Astrocyte (in vitro differentiated cells and primary cell): Measurements from ENCODE around the gene PACS2. TPM values are rescaled to one million over a fixed set of nuclear protein-coding genes. Genes with fewer than 3 reads are reported as not detected.

Experiments used
- DNase-seq: peaks from one replicate; pipeline ENCODE4 v3.0.0-alpha.2; 2010; ENCODE audit warnings: low read depth
- FAIRE-seq: peaks from 2 replicates; lab custom pipeline; 2011; peaks lifted over from hg19 to GRCh38; lab: Jason Lieb, UNC
- H2AFZ ChIP-seq: 2 replicates; pipeline ENCODE4 v1.6.0; 2012; ENCODE audit warnings: low read depth, low read length, inconsistent platforms
- H3K27ac ChIP-seq: 2 replicates; pipeline ENCODE4 v1.5.1; 2011; ENCODE audit warnings: low read depth, low read length, inconsistent platforms
- H3K27me3 ChIP-seq: 2 replicates; pipeline ENCODE4 v1.6.0; 2011; ENCODE audit warnings: low read length, inconsistent platforms; ENCODE audit not compliant: insufficient read depth
- H3K36me3 ChIP-seq: 2 replicates; pipeline ENCODE4 v1.5.1; 2011; ENCODE audit warnings: low read length, inconsistent platforms; ENCODE audit not compliant: insufficient read depth
- H3K4me1 ChIP-seq: 2 replicates; pipeline ENCODE4 v1.5.1; 2011; ENCODE audit warnings: low read length, inconsistent platforms; ENCODE audit not compliant: insufficient read depth
- H3K4me2 ChIP-seq: 2 replicates; pipeline ENCODE4 v1.6.0; 2012; ENCODE audit warnings: low read length, inconsistent platforms
- H3K4me3 ChIP-seq: 2 replicates; pipeline ENCODE4 v1.5.1; 2011; ENCODE audit warnings: low read depth, mild to moderate bottlenecking, low read length, inconsistent platforms; ENCODE audit not compliant: insufficient read depth
- H3K79me2 ChIP-seq: 2 replicates; pipeline ENCODE4 v1.6.0; 2012; ENCODE audit warnings: mild to moderate bottlenecking, low read length, inconsistent platforms; ENCODE audit not compliant: insufficient read depth
- H3K9ac ChIP-seq: 2 replicates; pipeline ENCODE4 v1.6.0; 2012; ENCODE audit warnings: mild to moderate bottlenecking, low read length, inconsistent platforms
- H3K9me3 ChIP-seq: 2 replicates; pipeline ENCODE4 v1.5.1; 2012; ENCODE audit warnings: low read depth, mild to moderate bottlenecking, low read length, inconsistent platforms; ENCODE audit not compliant: insufficient read depth
- H4K20me1 ChIP-seq: 2 replicates; pipeline ENCODE4 v1.6.0; 2012; ENCODE audit warnings: low read length, inconsistent platforms; ENCODE audit not compliant: insufficient read depth
- H3K27ac Mint-ChIP-seq: one replicate; pipeline ENCODE4 v1.8.0; 2021; ENCODE audit warnings: mild to moderate bottlenecking, mixed read lengths; ENCODE audit not compliant: unreplicated experiment
- H3K27me3 Mint-ChIP-seq: one replicate; pipeline ENCODE4 v1.8.0; 2021; ENCODE audit warnings: low read depth, mixed read lengths; ENCODE audit not compliant: unreplicated experiment
- H3K36me3 Mint-ChIP-seq: one replicate; pipeline ENCODE4 v1.8.0; 2021; ENCODE audit warnings: low read depth, mixed read lengths; ENCODE audit not compliant: unreplicated experiment
- H3K4me1 Mint-ChIP-seq: one replicate; pipeline ENCODE4 v1.8.0; 2021; ENCODE audit warnings: low read depth, mixed read lengths; ENCODE audit not compliant: unreplicated experiment
- H3K4me3 Mint-ChIP-seq: one replicate; pipeline ENCODE4 v1.8.0; 2021; ENCODE audit warnings: mild to moderate bottlenecking, moderate library complexity, mixed read lengths; ENCODE audit not compliant: unreplicated experiment
- H3K9me3 Mint-ChIP-seq: one replicate; pipeline ENCODE4 v1.8.0; 2021; ENCODE audit warnings: mild to moderate bottlenecking, mixed read lengths; ENCODE audit not compliant: unreplicated experiment
- EZH2 ChIP-seq: IDR thresholded peaks from 2 replicates; pipeline ENCODE4 v1.6.1; 2012; ENCODE audit warnings: mild to moderate bottlenecking, low read length, inconsistent platforms; ENCODE audit not compliant: insufficient read depth
- total RNA-seq: library from RNA; stranded (reverse); gene quantifications from 2 replicates; pipeline ENCODE4 v1.2.1, GENCODE V29; 2021
- TF ChIP-seq, protein P1 (sequence below): IDR thresholded peaks from 2 replicates; pipeline ENCODE4 v1.5.1; 2011; ENCODE audit warnings: low read depth, mild to moderate bottlenecking, inconsistent platforms, low read length, moderate library complexity; ENCODE audit not compliant: insufficient read depth

PACS2 gene
- total RNA-seq, 1 donor from 2014 or later, result 51.0 TPM

DNA sequence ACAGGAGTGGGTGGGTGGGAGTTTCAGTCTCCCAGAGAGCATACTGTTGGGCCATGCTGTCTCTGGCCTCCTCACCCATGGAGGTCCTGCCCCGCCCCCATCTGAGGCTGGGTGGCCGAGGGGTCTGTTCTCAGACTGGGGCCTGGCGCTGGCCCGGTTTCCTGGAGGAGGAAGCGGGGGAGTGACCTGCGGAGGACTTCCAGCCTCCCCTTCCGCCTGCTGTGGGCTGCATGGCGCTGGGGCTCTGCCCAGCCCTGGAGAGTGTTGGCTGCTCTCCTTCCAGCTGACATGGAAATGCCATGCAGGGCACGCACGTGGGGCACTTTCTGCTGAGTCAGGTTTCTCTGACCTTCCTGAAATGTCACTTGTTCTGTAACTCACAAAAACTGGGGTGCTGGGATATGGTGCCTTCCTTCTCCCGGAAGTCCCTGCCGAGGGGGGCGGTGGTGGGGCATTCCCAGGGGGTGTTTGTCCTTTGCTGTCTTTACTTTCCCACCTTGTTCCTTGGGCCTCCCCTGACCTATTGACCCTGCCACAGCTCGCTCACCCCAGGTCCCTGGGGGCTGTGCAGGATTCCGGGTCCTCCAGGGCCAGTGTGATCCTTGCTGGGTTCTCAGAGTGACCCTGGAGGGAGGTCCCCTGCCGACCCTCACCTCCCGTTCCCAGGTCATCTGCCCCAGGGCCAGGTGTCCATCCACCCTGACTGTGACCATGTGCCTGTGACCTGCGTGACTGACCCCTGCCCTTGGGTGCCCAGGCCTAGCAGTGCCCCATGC is 23.6 kb downstream of the PACS2 start:
- H3K9me3 Mint-ChIP-seq, result no peaks in the 10 kb centered on the region
- H3K4me1 ChIP-seq, result peaks cover 6% of the 10 kb centered on the region
- no peak for TF ChIP-seq EZH2
- TF ChIP-seq, protein P1, sequence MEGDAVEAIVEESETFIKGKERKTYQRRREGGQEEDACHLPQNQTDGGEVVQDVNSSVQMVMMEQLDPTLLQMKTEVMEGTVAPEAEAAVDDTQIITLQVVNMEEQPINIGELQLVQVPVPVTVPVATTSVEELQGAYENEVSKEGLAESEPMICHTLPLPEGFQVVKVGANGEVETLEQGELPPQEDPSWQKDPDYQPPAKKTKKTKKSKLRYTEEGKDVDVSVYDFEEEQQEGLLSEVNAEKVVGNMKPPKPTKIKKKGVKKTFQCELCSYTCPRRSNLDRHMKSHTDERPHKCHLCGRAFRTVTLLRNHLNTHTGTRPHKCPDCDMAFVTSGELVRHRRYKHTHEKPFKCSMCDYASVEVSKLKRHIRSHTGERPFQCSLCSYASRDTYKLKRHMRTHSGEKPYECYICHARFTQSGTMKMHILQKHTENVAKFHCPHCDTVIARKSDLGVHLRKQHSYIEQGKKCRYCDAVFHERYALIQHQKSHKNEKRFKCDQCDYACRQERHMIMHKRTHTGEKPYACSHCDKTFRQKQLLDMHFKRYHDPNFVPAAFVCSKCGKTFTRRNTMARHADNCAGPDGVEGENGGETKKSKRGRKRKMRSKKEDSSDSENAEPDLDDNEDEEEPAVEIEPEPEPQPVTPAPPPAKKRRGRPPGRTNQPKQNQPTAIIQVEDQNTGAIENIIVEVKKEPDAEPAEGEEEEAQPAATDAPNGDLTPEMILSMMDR, result no peak
- no peak overlapping the region for H3K4me2 ChIP-seq
- no peak overlapping the region for H3K27ac ChIP-seq
- peaks cover 56% of the 10 kb centered on the region for H3K79me2 ChIP-seq
- H3K27me3 Mint-ChIP-seq, result no peaks in the 10 kb centered on the region
- H2AFZ ChIP-seq, result no peak overlapping the region
- H3K36me3 ChIP-seq, result no peaks in the 10 kb centered on the region
- FAIRE-seq, result no peak
- H3K4me3 ChIP-seq, result no peak overlapping the region
- no peak overlapping the region for H3K9ac ChIP-seq
- peaks cover 16% of the 10 kb centered on the region for H3K4me1 Mint-ChIP-seq
- no peak overlapping the region for H3K27ac Mint-ChIP-seq
- no peaks in the 10 kb centered on the region for H3K9me3 ChIP-seq
- no peaks in the 10 kb centered on the region for H3K27me3 ChIP-seq
- no peak overlapping the region for H3K4me3 Mint-ChIP-seq
- no peaks in the 10 kb centered on the region for H3K36me3 Mint-ChIP-seq
- H4K20me1 ChIP-seq, result peaks cover 88% of the 10 kb centered on the region
- no peak for DNase-seq

DNA sequence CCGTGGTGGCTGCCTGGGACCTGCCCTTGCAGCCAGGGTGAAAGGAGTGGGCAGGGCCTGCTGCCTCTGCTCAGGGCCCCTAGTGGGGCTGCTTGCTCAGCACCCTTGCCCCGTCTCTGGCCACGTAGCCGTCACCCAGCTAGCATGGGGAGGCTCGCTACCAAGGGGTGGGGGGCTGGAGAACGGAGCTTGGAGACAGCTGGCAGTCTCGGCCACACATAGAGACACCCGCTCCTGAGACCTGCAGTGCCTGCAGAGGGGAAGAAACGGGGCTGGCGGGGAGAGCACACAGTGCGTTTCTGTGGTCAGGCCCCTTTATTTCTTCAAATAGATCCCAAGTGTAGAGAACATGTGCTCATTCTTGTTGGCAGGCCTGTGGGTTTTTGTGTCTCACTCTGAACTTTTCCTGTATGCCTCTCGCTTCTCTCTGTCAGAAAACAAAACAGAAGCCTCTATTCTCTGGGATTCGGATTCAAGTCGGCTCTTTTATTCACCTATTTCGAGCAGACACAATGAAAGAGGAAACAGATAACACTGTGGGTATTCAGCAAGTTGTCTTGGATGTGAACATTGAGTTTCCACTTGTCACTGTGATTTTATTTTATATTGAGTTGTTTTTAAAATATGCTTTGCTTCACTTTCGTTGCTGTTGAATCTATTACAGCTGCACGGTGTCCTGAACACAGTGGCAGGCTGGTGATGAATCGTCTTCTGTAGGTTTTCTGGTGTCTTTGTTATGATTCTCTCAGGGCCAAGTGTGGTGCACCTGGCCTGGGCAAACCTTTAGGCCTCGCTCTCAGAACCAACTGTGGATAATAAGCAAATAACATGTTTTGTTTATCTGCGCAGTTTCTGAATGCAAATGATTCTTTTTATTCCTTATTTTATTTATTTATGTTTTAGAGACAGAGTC is 26.5 kb downstream of the PACS2 start:
- Mint-ChIP-seq H3K27ac (no peak overlapping the region), H3K4me3 (no peak overlapping the region), H3K27me3 (no peaks in the 10 kb centered on the region), H3K9me3 (peaks cover 7% of the 10 kb centered on the region), H3K4me1 (peaks cover 21% of the 10 kb centered on the region), H3K36me3 (peaks cover 6% of the 10 kb centered on the region)
- Histone ChIP-seq H3K79me2 (peaks cover 37% of the 10 kb centered on the region), H3K27ac (no peak overlapping the region), H3K4me3 (no peak overlapping the region), H3K9ac (peak overlapping the region; percentile 3), H3K4me2 (peak overlapping the region; percentile 23), H3K4me1 (peaks cover 6% of the 10 kb centered on the region), H3K36me3 (no peaks in the 10 kb centered on the region), H3K9me3 (no peaks in the 10 kb centered on the region), H4K20me1 (peaks cover 73% of the 10 kb centered on the region), H2AFZ (no peak overlapping the region), H3K27me3 (no peaks in the 10 kb centered on the region)
- TF ChIP-seq EZH2, result no peak
- TF ChIP-seq, protein P1, result no peak
- no peak for FAIRE-seq
- peak; percentile 32 for DNase-seq
